Upper lobe of left lung (tissue), 6 donors: ENCODE results near the gene PACSIN1. TPM values are rescaled to one million over a fixed set of nuclear protein-coding genes. Genes with fewer than 3 reads are reported as not detected.

Source experiments
- ATAC-seq, 2 donors: fragments of 200-7000 bp; cut with Tn5 transposase; one replicate each; pipeline ENCODE4 v1.9.1; 2022; ENCODE audit warnings: mild to moderate bottlenecking in 2 of 2, moderate library complexity in 2 of 2; ENCODE audit not compliant: low FRiP score in 2 of 2
- DNase-seq, 2 donors: peaks; one replicate each; pipeline ENCODE4 v3.0.0-alpha.2; 2019 to 2020
- H3K27ac ChIP-seq, 4 donors: fragments of 200-600 bp; sonication (generic); one replicate each; pipeline ENCODE4 v1.5.1; 2016 to 2019
- H3K27me3 ChIP-seq, 4 donors: fragments of 200-600 bp; sonication (generic); one replicate each; pipeline ENCODE4 v1.5.1; 2017 to 2019
- H3K36me3 ChIP-seq, 4 donors: fragments of 200-600 bp; sonication (generic); one replicate each; pipeline ENCODE4 v1.5.1; 2016 to 2019
- H3K4me1 ChIP-seq, 4 donors: fragments of 200-600 bp; sonication (generic); one replicate each; pipeline ENCODE4 v1.5.1; 2018 to 2019
- H3K4me3 ChIP-seq, 4 donors: fragments of 200-600 bp; sonication (generic); one replicate each; pipeline ENCODE4 v1.5.1; 2017 to 2019; ENCODE audit warnings: mild to moderate bottlenecking in 2 of 4, moderate library complexity in 1 of 4
- H3K9me3 ChIP-seq, 4 donors: fragments of 200-600 bp; sonication (generic); one replicate each; pipeline ENCODE4 v1.5.1; 2018 to 2019
- EP300 ChIP-seq, 4 donors: sonication (generic); formaldehyde crosslinking; IDR thresholded peaks; one replicate each; pipeline ENCODE4 v1.5.1; 2017; ENCODE audit warnings: antibody characterized with exemption in 4 of 4, control low read depth in 2 of 4
- POLR2A ChIP-seq, 4 donors: fragments of 450-650 bp; IDR thresholded peaks; one replicate each; pipeline ENCODE4 v1.5.1; 2016 to 2017; ENCODE audit warnings: antibody characterized with exemption in 4 of 4, mild to moderate bottlenecking in 2 of 4
- POLR2AphosphoS5 ChIP-seq, 2 donors: sonication (generic); formaldehyde crosslinking; IDR thresholded peaks; one replicate each; pipeline ENCODE4 v1.5.1; 2017; ENCODE audit warnings: antibody characterized with exemption in 2 of 2
- WGBS, 2 donors: methylation state at CpG; one replicate each; pipeline ENCODE4 v1.1.5; 2017 to 2018; 5-methylcytosine and 5-hydroxymethylcytosine counted together
- total RNA-seq, 6 donors: library from RNA; depleted of rRNA in 4 of 6; stranded (reverse); fragments of >200 nt in 4 of 6; gene quantifications; one replicate each; pipeline versions ENCODE4 v1.1.0 to v1.2.1, GENCODE V29; 2016 to 2021
- TF ChIP-seq, protein P1 (sequence below), 6 experiments: fragments of 450-650 bp in 4 of 6; fragments of 200-600 bp in 2 of 6; sonication (generic) in 2 of 6; IDR thresholded peaks; one replicate each; pipeline ENCODE4 v1.5.1; 2016 to 2019; ENCODE audit warnings: antibody characterized with exemption in 6 of 6
- donor health status: DM: no; HTN: no; CAD: no; lungs with moderate emphysema.
- donor health status: DM: no; HTN: yes; CAD: no; lungs with severe emphysema.

The PACSIN1 gene
- total RNA-seq, 6 donors from 2014 or later = 0.06 to 3.0 (median 0.17) TPM; not detected in 3

DNA sequence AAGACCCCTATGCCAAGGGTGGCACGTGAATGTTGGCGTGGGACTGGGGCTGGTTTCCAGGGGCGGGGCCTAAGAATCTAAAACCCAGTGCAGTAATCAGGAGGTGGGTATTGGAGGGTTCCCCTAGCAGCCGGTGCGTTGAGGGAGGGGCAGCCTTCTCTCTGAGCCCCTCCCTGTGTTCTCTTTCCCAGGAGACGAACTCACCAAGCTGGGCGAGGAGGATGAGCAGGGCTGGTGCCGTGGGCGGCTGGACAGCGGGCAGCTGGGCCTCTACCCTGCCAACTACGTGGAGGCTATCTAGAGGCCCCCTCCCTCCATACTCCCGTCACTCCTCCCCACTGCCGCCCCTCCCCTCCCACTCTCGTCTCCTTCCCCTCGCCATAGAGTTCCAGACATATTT, 66.4 kb downstream of the PACSIN1 start:
- Histone ChIP-seq H3K4me3 (no peak overlapping the region), H3K27ac (no peak overlapping the region), H3K4me1 (peaks cover 3% of the 10 kb centered on the region in 4 donors), H3K9me3 (no peaks in the 10 kb centered on the region), H3K36me3 (no peaks in the 10 kb centered on the region), H3K27me3 (no peaks in the 10 kb centered on the region)
- ATAC-seq (no peak), DNase-seq (peak in 1 of 2 donors; percentile 46)
- 74 to 87% methylated on average over 13 to 15 of the region's 15 CpGs for WGBS, 2 donors
- TF ChIP-seq POLR2AphosphoS5 (IDR thresholded peaks at IDR 0.05) (no peak), POLR2A (IDR thresholded peaks at IDR 0.05) (no peak), EP300 (IDR thresholded peaks at IDR 0.05) (no peak)
- TF ChIP-seq, protein P1, sequence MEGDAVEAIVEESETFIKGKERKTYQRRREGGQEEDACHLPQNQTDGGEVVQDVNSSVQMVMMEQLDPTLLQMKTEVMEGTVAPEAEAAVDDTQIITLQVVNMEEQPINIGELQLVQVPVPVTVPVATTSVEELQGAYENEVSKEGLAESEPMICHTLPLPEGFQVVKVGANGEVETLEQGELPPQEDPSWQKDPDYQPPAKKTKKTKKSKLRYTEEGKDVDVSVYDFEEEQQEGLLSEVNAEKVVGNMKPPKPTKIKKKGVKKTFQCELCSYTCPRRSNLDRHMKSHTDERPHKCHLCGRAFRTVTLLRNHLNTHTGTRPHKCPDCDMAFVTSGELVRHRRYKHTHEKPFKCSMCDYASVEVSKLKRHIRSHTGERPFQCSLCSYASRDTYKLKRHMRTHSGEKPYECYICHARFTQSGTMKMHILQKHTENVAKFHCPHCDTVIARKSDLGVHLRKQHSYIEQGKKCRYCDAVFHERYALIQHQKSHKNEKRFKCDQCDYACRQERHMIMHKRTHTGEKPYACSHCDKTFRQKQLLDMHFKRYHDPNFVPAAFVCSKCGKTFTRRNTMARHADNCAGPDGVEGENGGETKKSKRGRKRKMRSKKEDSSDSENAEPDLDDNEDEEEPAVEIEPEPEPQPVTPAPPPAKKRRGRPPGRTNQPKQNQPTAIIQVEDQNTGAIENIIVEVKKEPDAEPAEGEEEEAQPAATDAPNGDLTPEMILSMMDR (IDR thresholded peaks at IDR 0.05) = no peak

DNA sequence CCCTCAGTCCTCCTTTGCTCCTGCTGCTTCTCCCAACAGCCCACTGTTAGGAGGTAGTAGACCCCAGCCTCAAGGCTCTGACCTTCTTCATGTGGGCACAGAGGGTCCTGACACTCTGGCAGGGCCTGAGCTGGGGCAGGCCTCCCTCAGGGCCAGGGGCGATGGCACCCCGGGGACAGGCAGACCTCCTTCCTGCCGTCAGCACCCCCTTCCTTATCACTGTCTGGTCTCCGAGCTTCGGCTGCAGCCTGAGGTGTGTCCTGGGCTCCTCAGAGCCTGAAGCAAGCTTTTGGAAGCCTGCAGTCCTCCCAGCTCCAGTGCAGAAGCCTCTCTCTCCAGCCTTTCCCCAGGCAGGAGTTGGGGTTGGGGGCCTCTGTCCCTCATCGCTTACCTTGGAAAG, 68.3 kb downstream of the PACSIN1 start:
- no peaks in the 10 kb centered on the region for H3K4me1 ChIP-seq
- H3K27ac ChIP-seq = no peak overlapping the region
- WGBS, 2 donors = 83 to 87% methylated on average over 1 to 5 of the region's 6 CpGs
- ATAC-seq (no peak), DNase-seq (peak in 1 of 2 donors; percentile 54)
- H3K9me3 ChIP-seq = no peaks in the 10 kb centered on the region
- H3K27me3 ChIP-seq = no peaks in the 10 kb centered on the region
- TF ChIP-seq POLR2A (IDR thresholded peaks at IDR 0.05) (no peak), POLR2AphosphoS5 (IDR thresholded peaks at IDR 0.05) (no peak)
- TF ChIP-seq, protein P1 (IDR thresholded peaks at IDR 0.05) = no peak
- H3K4me3 ChIP-seq = no peak overlapping the region
- no peaks in the 10 kb centered on the region for H3K36me3 ChIP-seq

DNA sequence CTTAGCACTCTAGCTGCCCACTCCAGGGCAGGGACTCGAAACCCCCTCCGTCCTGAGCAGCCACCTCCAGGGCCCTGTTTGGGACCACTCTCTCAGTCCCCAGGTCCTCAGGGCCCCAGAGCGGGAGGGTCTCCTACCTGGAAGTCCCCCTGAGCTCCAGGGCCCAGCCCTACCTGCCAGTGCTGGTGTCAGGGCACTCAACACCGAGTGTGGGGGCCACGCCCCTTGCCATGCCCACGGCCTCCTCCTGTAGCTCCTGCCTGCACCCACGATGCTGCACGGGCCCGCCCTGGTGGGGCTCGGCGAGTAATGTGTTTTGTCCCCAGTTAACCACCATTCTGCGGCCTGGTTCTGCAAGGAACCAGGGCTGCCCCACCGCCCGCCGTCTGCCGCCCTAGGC, 68.8 kb downstream of the PACSIN1 start:
- no peaks in the 10 kb centered on the region for H3K27me3 ChIP-seq
- no peak for ATAC-seq
- H3K9me3 ChIP-seq = no peaks in the 10 kb centered on the region
- no peaks in the 10 kb centered on the region for H3K36me3 ChIP-seq
- H3K4me3 ChIP-seq = no peak overlapping the region
- TF ChIP-seq EP300 (IDR thresholded peaks at IDR 0.05) = no peak
- TF ChIP-seq, protein P1 (IDR thresholded peaks at IDR 0.05) = no peak
- TF ChIP-seq POLR2A (IDR thresholded peaks at IDR 0.05) = no peak
- TF ChIP-seq POLR2AphosphoS5 (IDR thresholded peaks at IDR 0.05) = no peak
- DNase-seq = peak in 1 of 2 donors; percentile 77
- no peak overlapping the region for H3K27ac ChIP-seq
- no peaks in the 10 kb centered on the region for H3K4me1 ChIP-seq
- WGBS, 2 donors = 77 to 93% methylated on average over 9 to 14 of the region's 16 CpGs

DNA sequence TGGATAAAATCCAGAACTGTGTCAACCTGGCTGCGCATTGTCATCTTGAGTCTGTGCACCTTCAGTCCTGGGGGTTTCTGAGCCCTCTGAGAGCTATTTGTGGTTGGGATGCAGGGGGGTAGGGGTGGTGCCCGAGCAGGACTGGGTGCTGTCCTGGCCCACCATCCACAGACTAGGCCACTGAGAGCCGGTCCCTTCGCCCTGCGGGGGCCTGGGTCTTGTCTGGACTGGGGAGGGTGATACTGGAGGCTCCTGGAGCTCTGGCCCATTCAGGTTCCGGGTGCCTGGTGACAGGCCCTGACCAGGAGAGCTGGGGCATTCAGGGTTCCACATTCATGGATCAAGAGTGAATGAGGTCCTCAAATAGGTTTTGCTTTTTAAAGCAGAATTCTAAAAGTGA, 69.3 kb downstream of the PACSIN1 start:
- Histone ChIP-seq H3K36me3 (no peaks in the 10 kb centered on the region), H3K27ac (no peak overlapping the region), H3K4me3 (no peak overlapping the region), H3K9me3 (no peaks in the 10 kb centered on the region), H3K4me1 (no peaks in the 10 kb centered on the region), H3K27me3 (no peaks in the 10 kb centered on the region)
- ATAC-seq = no peak
- no peak for TF ChIP-seq EP300 (IDR thresholded peaks at IDR 0.05)
- no peak for TF ChIP-seq POLR2A (IDR thresholded peaks at IDR 0.05)
- no peak for TF ChIP-seq POLR2AphosphoS5 (IDR thresholded peaks at IDR 0.05)
- TF ChIP-seq, protein P1 (IDR thresholded peaks at IDR 0.05) = no peak
- 85 to 100% methylated on average over 1 to 5 of the region's 6 CpGs for WGBS, 2 donors
- peak in 1 of 2 donors; percentile 39 for DNase-seq

DNA sequence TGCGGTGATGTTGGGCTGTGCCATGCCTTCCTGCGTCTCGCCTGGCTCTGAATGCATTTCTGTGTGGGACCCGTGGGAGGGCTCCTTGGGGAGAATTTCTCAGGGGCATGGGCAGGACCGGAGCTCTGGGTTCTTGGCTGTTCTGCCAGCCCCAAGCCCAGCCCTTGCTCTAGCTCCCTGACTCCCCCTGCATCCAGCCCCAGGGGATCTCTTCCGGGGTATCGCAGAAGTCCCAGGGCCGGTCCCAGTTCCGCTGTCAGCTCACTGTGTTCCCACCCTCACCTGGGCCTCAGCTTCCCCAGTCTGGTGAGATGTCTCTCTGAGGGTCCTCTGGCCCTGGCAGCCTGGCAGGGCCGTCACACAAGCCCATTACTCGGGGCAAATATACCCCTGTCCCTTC, 69.8 kb downstream of the PACSIN1 start:
- DNase-seq = peak in 1 of 2 donors; percentile 28
- H3K27me3 ChIP-seq = no peaks in the 10 kb centered on the region
- WGBS, 2 donors = 77 to 96% methylated on average over 5 to 11 of the region's 11 CpGs
- no peak for ATAC-seq
- no peak for TF ChIP-seq EP300 (IDR thresholded peaks at IDR 0.05)
- TF ChIP-seq POLR2AphosphoS5 (IDR thresholded peaks at IDR 0.05) = no peak
- TF ChIP-seq POLR2A (IDR thresholded peaks at IDR 0.05) = no peak
- TF ChIP-seq, protein P1 (IDR thresholded peaks at IDR 0.05) = no peak
- H3K27ac ChIP-seq = no peak overlapping the region
- no peaks in the 10 kb centered on the region for H3K36me3 ChIP-seq
- H3K9me3 ChIP-seq = no peaks in the 10 kb centered on the region
- no peaks in the 10 kb centered on the region for H3K4me1 ChIP-seq
- H3K4me3 ChIP-seq = no peak overlapping the region
